DMS 273 (cell line): ENCODE measurements around the gene TRMT112.

Source experiments
- DNase-seq: peaks from one replicate; lab custom pipeline; 2025; ENCODE audit not compliant: unreplicated experiment; lab: John Stamatoyannopoulos, UW

The TRMT112 gene

DNA sequence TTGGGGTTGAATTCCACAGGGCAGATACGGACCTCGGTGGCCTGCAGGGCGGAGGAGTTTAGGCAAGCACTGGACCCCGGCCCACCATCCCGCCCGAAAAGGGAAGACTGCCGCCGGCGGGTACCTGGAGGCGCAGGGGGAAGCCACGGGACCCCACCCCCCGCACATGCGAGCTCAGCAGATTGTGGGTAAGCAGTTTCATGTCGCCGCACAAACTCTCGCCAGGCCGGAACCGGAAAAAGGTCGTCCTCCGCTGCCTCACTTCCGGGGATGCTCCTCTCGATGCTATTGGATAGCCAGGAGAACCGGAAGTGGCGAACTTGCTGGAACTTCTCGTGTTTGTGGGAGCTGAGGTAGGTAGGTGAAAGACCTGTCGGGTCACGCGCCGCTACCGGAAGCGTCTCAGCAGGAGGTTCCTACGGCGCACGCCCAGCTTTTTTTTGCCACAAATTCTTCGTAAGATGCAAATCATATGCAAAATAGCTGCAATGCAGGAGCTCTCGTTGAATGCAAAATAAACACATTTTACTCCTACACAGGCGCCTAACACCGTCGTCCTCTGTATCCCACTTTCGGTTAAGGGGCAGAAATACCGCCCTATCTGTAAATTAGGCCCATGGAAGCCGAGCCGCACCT, at the start of gene TRMT112:
TRMT112 (minus strand) TSS at position 235 of the 636 bp plus-strand sequence; CDS start at position 202, 33 bp downstream.
- peak; percentile 95 for DNase-seq

DNA sequence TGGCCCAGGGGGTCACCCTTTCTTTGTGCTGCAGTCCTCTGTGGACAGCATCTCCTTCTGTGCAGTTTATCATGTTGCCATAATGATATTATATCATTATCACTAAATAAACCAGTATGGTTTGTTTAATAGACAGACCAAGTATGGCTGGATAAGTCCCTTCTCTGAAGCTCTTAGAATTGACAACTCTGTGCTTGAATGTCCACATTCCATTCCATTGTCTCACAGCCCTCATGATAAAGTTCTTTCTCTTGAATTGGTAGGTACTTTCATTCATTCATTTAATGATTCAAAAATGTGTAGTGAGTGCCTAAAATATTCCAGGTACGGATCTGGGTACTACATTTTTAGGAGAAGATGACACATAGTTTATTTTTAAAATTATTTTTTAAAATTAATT, 49.4 kb upstream of the TRMT112 start:
- no peak for DNase-seq

DNA sequence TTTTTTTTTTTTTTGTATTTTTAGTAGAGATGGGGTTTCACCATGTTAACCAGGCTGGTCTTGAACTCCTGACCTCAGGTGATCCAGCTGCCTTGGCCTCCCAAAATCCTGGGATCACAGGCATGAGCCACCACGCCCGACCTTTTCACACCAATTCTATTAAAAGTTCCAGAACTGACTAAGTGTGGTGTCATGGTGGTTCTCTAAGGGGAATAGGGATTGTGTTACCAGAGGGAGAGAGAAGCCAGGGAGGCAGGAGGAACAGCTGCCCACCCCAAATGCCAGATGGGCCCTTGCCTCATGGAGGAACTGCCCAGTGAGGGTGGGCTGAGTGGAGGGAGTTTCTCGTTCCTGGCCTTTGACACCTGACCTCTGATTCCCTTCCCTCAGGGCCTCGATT, 47.6 kb upstream of the TRMT112 start:
- DNase-seq = peak; percentile 29

DNA sequence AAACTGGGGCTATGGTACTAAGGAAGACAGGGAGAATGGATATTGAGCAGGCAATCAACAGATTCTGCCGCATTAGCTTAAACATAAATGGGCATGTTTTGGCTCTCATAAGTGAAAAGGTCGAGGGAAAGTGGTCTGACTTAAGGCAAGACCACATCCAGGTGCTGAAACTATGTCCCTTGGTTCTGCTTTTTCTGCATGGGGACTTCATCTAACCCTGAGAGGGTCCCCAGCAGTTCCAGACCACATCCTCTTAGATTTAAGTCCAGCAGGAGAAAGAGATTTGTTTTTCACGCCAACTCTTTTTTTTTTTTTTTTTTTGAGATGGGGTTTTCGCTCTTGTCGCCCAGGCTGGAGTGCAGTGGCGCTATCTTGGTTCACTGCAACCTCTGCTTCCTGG, 47.1 kb upstream of the TRMT112 start:
- no peak for DNase-seq

DNA sequence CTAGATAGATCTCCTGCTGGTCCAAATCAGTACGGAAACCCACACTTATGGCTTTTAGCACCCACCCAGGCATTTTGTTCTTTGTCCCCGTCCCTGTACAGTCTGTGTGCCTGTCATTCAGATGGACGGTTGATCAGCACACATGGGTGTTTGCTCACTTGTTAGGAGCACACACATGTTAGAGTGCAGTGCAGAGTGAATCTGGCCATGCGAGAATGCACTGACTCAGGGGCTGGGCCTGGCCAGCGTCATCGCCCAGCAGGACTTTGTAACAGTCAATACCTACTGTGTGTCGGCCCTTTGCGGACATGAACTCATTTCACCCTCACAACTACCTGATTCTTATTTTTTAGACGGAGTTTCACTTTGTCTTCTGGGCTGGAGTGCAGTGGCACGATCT, 45.0 kb upstream of the TRMT112 start:
- no peak for DNase-seq

DNA sequence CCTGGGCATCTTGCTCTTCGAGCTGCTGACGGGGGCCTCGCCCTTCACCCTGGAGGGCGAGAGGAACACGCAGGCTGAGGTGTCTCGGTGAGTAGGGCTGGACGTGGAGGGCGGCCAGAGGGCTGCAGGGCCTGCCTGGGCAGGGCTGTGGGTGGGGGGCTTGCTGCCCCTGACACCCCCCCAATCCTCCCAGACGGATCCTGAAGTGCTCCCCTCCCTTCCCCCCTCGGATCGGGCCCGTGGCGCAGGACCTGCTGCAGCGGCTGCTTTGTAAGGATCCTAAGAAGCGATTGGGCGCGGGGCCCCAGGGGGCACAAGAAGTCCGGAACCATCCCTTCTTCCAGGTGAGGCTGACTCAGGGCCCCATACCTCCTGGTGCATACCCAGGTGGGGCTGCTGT, 44.3 kb upstream of the TRMT112 start:
- no peak for DNase-seq

DNA sequence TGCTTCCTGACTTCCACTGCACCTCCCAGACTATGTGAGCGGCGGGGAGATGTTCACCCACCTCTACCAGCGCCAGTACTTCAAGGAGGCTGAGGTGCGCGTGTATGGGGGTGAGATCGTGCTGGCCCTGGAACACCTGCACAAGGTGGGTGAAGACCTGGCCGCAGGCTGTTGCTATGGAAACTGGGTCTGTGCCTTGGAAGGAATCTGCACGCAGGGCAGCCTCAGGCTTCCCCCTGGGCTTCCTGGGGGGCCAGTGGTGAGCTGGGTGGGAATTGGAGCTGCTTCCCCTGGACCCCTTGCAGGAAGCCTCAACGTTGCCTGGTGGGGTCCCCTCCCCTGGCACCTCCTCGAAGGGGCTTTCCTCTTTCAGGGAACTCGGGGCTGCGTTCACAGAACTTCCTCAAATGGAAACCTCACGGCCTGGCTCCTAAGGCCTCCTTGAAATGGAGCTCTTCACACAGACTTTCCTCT, 43.1 kb upstream of the TRMT112 start:
- no peak for DNase-seq

DNA sequence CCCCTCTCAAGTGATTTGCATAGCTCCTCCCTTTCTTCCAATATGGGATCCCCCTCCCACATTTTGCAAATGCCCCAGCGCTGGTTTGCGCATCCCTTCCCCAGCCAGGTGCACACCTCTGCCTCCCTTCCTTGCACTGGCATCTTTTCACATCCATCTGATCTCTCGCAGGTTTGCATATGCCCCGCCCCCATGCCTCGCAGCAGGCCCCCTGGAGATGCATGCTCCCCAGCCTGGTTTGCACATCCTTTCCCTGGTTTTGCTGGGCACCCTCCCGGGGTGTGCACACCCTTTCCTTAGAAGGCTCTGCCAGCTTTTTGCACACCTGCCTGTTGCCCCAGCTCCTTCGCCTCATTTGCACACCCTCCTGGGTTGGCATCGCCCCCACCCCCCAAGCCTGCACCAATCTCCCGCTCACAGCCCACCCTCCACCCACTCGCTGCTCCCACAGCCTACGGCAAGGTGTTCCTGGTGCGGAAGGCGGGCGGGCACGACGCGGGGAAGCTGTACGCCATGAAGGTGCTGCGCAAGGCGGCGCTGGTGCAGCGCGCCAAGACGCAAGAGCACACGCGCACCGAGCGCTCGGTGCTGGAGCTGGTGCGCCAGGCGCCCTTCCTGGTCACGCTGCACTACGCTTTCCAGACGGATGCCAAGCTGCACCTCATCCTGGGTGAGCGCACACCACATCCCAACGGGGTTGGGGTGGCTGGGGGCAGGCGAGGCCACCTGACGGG, 42.5 kb upstream of the TRMT112 start:
- no peak for DNase-seq

DNA sequence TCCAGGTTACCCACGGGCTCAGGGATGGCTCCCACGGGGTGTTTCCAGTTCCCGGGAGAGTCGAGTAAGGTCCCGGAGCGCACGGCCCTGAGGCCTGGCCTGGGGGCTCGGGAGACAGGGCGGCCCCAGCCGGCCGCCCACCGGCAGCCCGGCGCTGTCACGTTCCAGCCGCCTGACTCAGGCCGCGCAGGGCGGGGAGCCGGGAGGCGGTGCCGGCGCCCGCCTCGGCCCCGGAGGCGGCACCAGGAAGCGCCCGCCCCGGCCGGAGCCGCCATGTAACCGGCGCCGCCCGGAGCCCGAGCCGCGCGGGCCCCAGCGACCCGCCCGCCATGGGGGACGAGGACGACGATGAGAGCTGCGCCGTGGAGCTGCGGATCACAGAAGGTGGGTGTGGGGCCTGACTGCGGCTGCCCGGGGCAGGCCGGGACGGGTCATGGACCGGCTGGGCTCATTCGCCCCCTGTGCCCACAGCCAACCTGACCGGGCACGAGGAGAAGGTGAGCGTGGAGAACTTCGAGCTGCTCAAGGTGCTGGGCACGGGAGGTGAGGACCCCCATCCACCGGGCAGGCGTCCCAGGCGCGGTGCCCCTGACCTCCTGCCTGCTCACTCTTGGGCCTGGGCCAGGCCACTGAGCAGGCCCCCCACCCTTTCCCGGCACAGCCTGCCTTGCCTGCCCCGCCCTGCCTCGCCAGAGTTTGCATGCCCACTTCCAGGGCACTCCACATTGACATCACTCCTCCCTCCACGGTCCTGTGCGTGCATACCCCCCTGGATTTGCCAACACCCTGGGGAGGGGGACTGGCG, 41.8 kb upstream of the TRMT112 start, which contains the start of gene RPS6KA4:
RPS6KA4 (plus strand) TSS at position 256 of the 805 bp plus-strand sequence; CDS start at position 330, 74 bp downstream.
- peak; percentile 76 for DNase-seq

DNA sequence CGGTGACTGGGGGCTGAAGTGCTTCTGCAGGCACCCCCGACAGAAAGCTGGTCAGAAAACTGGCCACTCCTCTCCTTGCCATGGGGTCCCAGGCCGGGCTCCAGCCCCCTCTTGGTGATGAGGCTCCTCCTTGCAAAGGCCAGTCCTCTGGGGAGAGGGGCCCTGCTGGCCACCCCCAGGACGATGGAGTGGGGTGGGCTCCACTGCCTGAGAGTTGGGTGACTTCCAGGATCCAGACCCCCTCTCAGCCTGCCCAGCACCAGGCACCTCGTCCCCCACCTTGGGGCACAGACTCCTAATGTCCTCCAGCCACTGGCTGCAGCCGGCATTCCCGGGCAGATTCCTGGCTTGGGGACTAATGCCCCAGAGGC, 41.2 kb upstream of the TRMT112 start:
- no peak for DNase-seq

DNA sequence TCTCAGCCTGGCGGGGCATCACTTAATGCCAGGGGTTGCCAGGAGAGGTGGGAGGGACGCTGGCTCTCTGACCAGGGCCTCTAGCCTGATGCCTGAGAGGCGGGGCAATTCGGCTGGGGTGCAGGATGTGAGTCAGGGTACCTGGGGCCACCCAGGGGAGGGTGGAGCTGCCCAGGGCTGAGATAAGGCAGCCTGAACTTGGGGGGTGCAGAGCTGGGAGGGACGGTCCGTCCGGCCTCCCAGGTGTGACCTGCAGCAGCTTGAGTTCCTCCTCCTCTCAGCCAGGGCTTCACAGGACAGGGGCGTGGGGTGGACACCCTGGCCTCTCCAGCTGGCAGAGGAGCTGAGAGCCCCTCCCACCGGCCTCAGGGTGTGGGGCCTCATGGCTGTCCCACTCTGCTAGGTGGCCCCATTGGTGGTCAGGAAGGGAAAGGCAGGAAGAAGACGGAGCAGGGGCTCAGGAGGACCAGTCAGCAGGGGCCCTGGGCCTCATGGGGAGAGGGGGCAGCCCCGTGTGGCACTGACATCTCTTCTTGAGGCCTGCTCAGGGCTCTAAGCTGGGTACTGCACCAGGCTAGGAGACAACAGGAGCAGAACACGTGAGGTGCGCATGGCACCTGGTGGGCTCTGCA, 40.7 kb upstream of the TRMT112 start:
- DNase-seq = no peak

DNA sequence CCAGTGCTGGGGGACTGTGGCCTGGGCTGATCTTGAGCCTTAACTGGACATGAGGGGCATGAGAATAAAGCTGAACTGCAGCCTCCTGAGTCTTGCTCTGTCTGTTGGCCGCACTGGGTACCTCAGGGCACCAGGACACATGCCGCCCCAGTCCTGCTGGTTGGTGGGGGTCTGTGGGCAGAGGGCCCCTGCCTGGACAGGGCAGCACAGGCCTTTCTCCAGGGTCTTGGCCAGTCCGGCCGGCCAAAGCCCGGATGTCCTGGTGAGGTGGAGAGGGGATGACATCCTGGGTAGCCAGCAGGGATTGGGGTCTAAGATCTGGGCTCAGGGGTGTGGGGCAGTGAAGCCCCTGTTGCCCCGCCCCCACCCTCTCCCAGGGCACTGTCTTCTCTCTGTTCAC, 40.1 kb upstream of the TRMT112 start:
- DNase-seq = no peak

DNA sequence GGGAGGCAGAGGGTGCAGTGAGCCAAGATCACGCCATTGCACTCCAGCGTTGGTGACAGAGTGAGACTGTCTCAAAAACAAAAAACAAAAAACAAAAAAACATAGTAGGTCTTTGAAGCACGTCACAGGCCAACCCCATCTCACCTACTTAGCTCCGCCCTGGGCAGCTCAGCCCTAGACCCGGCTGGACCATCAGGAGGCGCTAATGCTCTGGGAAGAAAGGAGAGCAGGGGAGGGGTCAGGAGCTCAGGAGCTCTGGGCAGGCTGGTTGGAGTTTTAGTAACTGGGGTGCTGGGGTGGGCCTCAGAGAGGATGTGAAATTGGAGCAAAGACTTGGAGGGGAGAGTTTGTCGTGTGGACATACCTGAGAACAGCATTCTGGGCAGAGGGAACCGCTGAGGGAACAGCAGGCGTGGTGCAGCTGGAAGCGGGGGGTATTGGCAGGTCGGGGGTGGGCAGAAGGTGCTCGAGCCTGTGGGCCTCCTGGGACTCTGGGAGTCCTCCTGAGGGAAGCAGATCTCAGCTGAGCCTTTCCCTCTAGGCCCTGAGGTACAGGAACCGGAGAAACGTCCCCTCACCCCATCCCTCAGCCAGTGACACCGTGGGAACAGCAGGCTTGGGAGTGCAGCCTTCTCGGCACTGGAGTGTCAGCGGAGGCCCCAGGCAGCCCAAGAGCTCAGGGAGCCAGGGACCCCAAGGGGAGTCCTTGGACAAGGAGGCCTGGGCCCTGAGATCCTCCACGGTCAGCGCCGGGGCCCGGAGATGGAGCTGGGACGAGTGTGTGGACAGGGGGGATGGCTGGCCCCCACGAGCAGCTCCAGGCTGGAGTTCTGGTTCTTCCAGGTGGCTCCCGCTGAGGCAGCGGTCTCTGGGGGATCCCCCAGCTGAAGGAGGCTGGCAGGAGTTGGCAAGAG, 39.4 kb upstream of the TRMT112 start:
- DNase-seq = peak; percentile 80

DNA sequence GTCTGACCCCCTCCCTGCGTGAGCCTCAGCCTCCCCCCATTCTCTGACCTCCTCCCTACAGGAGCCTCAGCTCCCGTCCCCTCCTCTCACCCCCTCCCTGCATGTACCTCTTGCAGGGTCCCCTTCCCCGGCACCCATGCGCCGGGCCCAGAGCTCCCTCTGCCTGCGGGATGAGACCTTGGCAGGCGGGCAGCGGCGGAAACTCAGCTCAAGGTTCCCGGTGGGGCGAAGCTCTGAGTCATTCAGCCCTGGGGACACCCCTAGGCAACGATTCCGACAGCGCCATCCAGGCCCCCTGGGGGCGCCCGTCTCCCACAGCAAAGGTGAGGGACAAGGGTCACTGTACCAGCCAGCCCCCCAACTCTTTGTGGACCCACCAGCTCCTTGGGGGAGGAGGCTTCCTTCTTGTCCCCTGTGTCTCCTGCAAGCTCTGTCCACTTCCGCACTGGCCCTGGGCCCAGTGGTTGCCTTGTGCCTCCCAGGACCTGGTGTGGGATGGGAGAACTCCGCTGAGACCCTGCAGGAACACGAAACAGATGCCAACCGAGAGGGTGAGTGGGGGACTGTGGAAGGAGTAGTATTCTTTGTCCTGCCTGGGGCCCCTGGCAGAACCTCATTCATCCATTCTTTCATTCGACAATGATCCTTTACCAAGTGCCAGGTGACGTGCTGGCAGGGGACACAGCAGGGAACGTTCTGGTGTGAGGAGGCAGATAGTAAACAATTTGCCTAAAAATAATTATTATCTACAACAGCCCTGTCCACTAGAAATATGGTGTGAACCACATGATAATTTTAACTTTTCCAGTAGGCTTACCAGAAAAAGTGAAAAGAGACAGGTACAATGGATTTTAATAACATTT, 38.0 kb upstream of the TRMT112 start:
- peak; percentile 83 for DNase-seq

DNA sequence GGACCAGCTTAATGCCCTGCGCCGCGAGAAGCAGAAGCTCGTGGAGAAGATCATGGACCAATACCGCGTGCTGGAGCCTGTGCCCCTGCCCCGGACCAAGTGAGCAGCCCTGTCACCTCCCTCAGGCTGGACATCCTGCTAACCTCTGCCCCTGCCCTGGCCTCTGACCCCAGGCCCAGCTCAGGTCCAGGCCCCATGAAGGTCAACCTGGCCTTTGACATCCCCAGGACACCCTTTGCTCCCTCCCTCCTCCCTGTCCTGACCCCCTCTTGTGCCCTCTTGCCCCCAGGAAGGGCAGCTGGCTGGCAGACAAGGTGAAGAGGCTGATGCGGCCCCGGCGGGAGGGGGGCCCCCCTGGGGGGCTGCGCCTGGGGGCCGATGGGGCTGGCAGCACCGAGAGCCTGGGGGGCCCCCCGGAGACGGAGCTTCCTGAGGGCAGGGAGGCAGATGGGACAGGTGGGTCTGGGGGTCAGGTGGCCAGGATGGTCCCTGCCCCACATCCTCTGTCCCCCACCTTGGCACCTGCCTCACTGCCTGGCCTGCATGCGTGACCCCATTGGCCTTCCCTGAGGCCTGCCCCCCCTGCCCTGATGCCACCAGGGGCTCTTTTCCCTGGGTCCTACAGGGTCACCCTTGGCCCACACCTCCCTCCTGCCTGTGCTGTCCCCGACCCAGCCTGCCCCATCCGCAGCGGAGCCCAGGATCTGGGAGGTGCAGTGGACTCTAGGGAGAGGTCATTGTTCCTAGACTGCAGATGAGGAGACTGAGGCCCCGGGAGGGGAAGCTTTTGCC, 36.6 kb upstream of the TRMT112 start:
- no peak for DNase-seq

DNA sequence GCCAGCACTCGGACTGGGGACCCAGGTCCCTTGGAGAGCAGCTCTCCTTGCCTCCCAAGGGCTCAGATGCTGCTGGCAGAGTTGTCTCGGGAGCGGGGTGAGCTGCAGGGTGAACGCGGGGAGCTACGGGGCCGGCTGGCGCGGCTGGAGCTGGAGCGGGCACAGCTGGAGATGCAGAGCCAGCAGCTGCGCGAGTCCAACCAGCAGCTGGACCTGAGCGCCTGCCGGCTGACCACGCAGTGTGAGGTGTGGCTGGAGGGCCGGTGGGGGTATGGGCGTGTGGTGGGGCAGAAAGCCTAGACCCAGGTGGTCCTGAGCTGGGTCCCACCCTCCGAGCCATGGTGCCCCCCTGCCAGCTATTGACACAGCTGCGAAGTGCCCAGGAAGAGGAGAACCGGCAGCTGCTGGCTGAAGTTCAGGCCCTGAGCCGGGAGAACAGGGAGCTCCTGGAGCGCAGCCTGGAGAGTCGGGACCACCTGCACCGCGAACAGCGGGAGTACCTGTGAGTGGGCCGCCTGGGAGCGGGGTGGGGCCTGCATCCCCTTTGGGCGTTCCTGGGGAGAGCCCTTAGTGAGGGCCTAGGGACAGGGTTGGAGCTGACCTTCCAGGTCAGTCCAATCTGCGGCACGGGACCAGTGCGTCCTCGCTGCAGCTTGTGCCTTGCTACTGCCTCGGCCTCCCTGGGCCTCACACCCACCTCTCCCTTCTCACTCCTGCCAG, 35.8 kb upstream of the TRMT112 start:
- DNase-seq = peak; percentile 31

DNA sequence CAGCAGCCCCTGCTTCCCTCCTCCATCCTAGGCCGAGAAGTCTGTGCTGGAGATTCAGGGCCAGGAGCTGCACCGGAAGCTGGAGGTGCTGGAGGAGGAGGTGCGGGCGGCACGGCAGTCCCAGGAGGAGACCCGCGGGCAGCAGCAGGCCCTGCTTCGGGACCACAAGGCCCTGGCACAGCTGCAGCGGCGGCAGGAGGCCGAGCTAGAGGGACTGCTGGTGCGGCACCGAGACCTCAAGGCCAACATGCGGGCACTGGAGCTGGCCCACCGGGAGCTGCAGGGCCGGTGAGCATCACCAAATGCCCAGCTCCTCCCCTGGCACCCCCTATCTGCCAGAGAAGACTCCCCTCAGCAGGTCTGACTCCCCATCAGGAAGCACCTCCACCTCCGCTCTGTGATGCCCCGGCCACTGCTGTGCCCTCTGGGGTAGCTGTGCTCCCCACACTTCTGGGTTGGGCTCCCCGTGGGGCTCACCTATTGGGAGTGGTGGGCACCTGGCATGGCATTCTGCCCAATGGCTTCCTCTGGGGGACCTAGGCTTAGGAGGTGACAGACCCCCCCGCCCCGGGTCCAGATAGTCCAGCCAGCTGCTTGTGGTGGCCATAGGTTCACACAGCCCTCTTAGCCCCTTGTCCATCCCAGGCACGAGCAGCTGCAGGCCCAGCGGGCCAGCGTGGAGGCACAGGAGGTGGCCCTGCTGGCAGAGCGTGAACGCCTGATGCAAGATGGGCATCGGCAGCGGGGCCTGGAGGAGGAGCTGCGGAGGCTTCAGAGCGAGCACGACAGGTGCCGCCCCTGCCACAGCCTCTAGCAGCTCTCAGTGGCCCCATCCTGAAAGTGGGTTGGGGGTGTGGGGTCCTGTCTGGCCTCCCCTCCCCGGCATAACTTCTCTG, 35.0 kb upstream of the TRMT112 start:
- no peak for DNase-seq
